Vagina (tissue), 2 donors: ENCODE results near the gene MARVELD2. TPM values are rescaled to one million over a fixed set of nuclear protein-coding genes. Genes with fewer than 3 reads are reported as not detected.

Experiments
- DNase-seq, 2 donors: peaks; one replicate each; pipeline ENCODE4 v3.0.0-alpha.2; 2017; ENCODE audit errors: extremely low spot score in 2 of 2
- H3K27ac ChIP-seq: fragments of 200-600 bp; sonication (generic); one replicate; pipeline ENCODE4 v1.5.1; 2019
- H3K27me3 ChIP-seq: fragments of 200-600 bp; sonication (generic); one replicate; pipeline ENCODE4 v1.5.1; 2019
- H3K36me3 ChIP-seq, 2 donors: fragments of 200-600 bp; sonication (generic); one replicate each; pipeline ENCODE4 v1.5.1; 2017 to 2019
- H3K4me1 ChIP-seq: fragments of 200-600 bp; sonication (generic); one replicate; pipeline ENCODE4 v1.5.1; 2019
- H3K4me3 ChIP-seq, 2 donors: fragments of 200-600 bp; sonication (generic); 1 replicate in 1 of 2; 2 replicates in 1 of 2; pipeline ENCODE4 v1.5.1; 2016 to 2019
- H3K9me3 ChIP-seq: fragments of 200-600 bp; sonication (generic); one replicate; pipeline ENCODE4 v1.5.1; 2019
- POLR2A ChIP-seq, 2 donors: fragments of 450-650 bp; IDR thresholded peaks; one replicate each; pipeline ENCODE4 v1.6.1; 2017; ENCODE audit warnings: antibody characterized with exemption in 2 of 2, mild to moderate bottlenecking in 2 of 2, moderate library complexity in 2 of 2
- POLR2AphosphoS5 ChIP-seq, 2 donors: sonication (generic); formaldehyde crosslinking; IDR thresholded peaks; one replicate each; pipeline ENCODE4 v1.9.0; 2017; ENCODE audit warnings: antibody characterized with exemption in 2 of 2, mild to moderate bottlenecking in 2 of 2, low read depth in 1 of 2; ENCODE audit not compliant: insufficient read depth in 1 of 2
- intact Hi-C: fragments of 100-400 bp; cut with DNase I; formaldehyde crosslinking; loops from one replicate; pipeline ENCODE4 v1.15.1; 2023
- total RNA-seq: library from RNA; depleted of rRNA; stranded (reverse); fragments of >200 nt; gene quantifications from one replicate; pipeline ENCODE4 v1.2.3, GENCODE V29; 2016
- TF ChIP-seq, protein P1 (sequence below), 3 experiments: fragments of 450-650 bp in 2 of 3; fragments of 200-600 bp in 1 of 3; sonication (generic) in 1 of 3; IDR thresholded peaks; one replicate each; pipeline ENCODE4 v1.5.1; 2017 to 2019; ENCODE audit warnings: antibody characterized with exemption in 3 of 3, mild to moderate bottlenecking in 2 of 3, moderate library complexity in 2 of 3

The MARVELD2 gene
- total RNA-seq, 1 donor from 2014 or later = 6.4 TPM

- TF ChIP-seq, protein P1, sequence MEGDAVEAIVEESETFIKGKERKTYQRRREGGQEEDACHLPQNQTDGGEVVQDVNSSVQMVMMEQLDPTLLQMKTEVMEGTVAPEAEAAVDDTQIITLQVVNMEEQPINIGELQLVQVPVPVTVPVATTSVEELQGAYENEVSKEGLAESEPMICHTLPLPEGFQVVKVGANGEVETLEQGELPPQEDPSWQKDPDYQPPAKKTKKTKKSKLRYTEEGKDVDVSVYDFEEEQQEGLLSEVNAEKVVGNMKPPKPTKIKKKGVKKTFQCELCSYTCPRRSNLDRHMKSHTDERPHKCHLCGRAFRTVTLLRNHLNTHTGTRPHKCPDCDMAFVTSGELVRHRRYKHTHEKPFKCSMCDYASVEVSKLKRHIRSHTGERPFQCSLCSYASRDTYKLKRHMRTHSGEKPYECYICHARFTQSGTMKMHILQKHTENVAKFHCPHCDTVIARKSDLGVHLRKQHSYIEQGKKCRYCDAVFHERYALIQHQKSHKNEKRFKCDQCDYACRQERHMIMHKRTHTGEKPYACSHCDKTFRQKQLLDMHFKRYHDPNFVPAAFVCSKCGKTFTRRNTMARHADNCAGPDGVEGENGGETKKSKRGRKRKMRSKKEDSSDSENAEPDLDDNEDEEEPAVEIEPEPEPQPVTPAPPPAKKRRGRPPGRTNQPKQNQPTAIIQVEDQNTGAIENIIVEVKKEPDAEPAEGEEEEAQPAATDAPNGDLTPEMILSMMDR (IDR thresholded peaks at IDR 0.05) = no peak
- TF ChIP-seq POLR2AphosphoS5 (IDR thresholded peaks at IDR 0.05; ENCODE audit: insufficient read depth in 1 of 2, low read depth in 1 of 2) (no peak), POLR2A (IDR thresholded peaks at IDR 0.05) (no peak)
- Histone ChIP-seq H3K27ac (no peak overlapping the region), H3K36me3 (peaks cover 0 to 14% of the 10 kb centered on the region in 2 donors), H3K27me3 (no peaks in the 10 kb centered on the region), H3K4me3 (no peak overlapping the region), H3K4me1 (peaks cover 29% of the 10 kb centered on the region), H3K9me3 (no peaks in the 10 kb centered on the region)
- DNase-seq = no peak
- intact Hi-C loops = no loop called here
Observed at GRCh38 chr5:69372394-69372793, 42.5 kb upstream of the MARVELD2 start.

DNA sequence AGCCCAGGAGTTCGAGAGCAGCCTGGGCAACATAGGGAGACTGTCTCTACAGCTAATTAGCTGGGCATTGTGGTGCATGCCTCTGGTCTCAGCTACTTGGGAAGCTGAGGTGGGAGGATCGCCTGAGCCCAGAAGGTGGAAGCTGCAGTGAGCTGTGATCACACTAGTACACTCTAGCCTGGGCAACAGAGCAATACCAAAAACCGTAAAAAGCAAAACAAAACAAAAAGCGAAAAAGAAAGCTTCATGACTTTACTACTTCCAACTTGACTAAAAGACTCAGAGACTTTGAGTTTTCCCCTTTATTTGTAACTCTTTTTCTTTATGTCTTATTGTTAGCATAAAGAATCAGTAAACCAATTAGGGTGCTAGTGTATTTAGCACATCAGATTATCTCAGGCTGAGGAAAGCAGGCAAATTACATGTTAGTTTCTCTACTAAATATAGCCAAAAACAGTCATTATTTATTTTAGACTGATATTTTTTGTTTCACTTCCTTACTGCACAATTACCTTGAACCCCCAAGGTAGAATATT is 39.9 kb upstream of the MARVELD2 start:
- TF ChIP-seq POLR2A (IDR thresholded peaks at IDR 0.05) (no peak), POLR2AphosphoS5 (IDR thresholded peaks at IDR 0.05; ENCODE audit: insufficient read depth in 1 of 2, low read depth in 1 of 2) (no peak)
- TF ChIP-seq, protein P1 (IDR thresholded peaks at IDR 0.05) = no peak
- H3K9me3 ChIP-seq = no peaks in the 10 kb centered on the region
- intact Hi-C loops = no loop called here
- no peaks in the 10 kb centered on the region for H3K27me3 ChIP-seq
- H3K4me3 ChIP-seq = no peak overlapping the region
- H3K4me1 ChIP-seq = peaks cover 18% of the 10 kb centered on the region
- no peak overlapping the region for H3K27ac ChIP-seq
- H3K36me3 ChIP-seq = peaks cover 0 to 14% of the 10 kb centered on the region in 2 donors
- no peak for DNase-seq

- intact Hi-C loops = no loop called here
- H3K36me3 ChIP-seq = peaks cover 0 to 28% of the 10 kb centered on the region in 2 donors
- no peak overlapping the region for H3K27ac ChIP-seq
- no peaks in the 10 kb centered on the region for H3K27me3 ChIP-seq
- no peak for TF ChIP-seq POLR2A (IDR thresholded peaks at IDR 0.05)
- TF ChIP-seq POLR2AphosphoS5 (IDR thresholded peaks at IDR 0.05; ENCODE audit: insufficient read depth in 1 of 2, low read depth in 1 of 2) = no peak
- TF ChIP-seq, protein P1 (IDR thresholded peaks at IDR 0.05) = no peak
- H3K4me1 ChIP-seq = no peaks in the 10 kb centered on the region
- no peak overlapping the region for H3K4me3 ChIP-seq
- no peak for DNase-seq
- H3K9me3 ChIP-seq = no peaks in the 10 kb centered on the region
Observed at GRCh38 chr5:69378376-69378775, 36.5 kb upstream of the MARVELD2 start.

DNA sequence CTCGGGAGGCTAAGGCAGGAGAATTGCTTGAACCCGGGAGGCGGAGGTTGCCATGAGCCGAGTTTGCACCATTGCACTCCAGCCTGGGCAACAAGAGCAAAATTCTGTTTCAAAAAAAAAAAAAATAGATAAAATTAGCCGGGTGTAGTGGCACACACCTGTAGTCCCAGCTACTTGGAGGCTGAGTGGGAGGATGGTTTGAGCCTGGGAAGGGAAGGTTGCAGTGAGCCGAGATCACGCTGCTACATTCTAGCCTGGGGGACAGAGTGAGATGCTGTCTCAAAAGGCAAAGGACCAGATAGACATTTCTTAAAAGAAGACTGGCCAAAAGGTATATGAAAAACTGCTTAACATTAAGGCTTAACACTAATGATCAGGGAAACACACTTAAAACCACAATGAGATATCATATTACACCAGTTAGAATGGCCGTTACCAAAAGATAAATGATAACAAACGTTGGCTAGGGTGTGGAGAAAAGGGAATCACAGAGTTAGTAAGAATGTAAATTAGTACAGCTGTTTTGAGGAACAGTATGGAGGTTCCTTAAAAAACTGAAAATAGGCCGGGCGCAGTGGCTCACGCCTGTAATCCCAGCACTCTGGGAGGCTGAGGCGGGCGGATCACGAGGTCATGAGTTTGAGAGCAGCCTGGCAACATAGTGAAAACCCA is 10.1 kb upstream of the MARVELD2 start:
- Histone ChIP-seq H3K27ac (no peak overlapping the region), H3K36me3 (peaks cover 0 to 21% of the 10 kb centered on the region in 2 donors), H3K27me3 (no peaks in the 10 kb centered on the region), H3K9me3 (no peaks in the 10 kb centered on the region), H3K4me1 (no peaks in the 10 kb centered on the region), H3K4me3 (no peak overlapping the region)
- TF ChIP-seq, protein P1 (IDR thresholded peaks at IDR 0.05) = no peak
- TF ChIP-seq POLR2AphosphoS5 (IDR thresholded peaks at IDR 0.05; ENCODE audit: insufficient read depth in 1 of 2, low read depth in 1 of 2) (no peak), POLR2A (IDR thresholded peaks at IDR 0.05) (no peak)
- DNase-seq = no peak
- intact Hi-C loops = no loop called here

DNA sequence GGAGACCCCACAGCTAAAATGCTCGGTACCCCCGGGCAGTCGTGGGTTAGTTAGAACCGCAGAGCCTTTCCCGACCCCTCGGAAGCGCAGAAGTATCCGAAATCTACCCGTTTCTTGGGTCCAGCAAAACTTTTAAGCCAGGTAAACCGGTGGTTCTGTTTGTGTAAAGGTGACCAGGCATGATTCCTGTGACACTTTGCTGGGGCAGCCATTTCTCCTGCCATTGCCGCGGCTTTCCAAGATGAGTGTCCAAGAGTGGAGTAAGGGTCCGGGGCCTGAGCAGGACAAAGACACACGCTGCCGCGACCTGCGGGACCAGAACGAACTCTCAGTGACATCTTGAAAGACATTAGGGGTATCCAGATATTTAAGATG is 655 bp downstream of the MARVELD2 start:
- peaks cover 0 to 18% of the 10 kb centered on the region in 2 donors for H3K36me3 ChIP-seq
- peak overlapping the region; percentile 47 for H3K27ac ChIP-seq
- no peak for DNase-seq
- no peaks in the 10 kb centered on the region for H3K9me3 ChIP-seq
- H3K27me3 ChIP-seq = no peaks in the 10 kb centered on the region
- intact Hi-C loops = no loop called here
- TF ChIP-seq, protein P1 (IDR thresholded peaks at IDR 0.05) = no peak
- TF ChIP-seq POLR2AphosphoS5 (IDR thresholded peaks at IDR 0.05; ENCODE audit: insufficient read depth in 1 of 2, low read depth in 1 of 2) (no peak), POLR2A (IDR thresholded peaks at IDR 0.05) (no peak)
- peaks cover 9% of the 10 kb centered on the region for H3K4me1 ChIP-seq
- peak overlapping the region; percentile 47 to 82 for H3K4me3 ChIP-seq
